GM21423 (cell line): Measurements from ENCODE around the gene KIF6.
A peak's percentile ranks its signal among the peaks of the same experiment; 100 is the strongest.

Experiments
- ATAC-seq: cut with Tn5 transposase; IDR thresholded peaks from one replicate; pipeline ENCODE4 v1.9.1; 2021; ENCODE audit warnings: mild to moderate bottlenecking, moderate library complexity; ENCODE audit not compliant: unreplicated experiment

The KIF6 gene

GRCh38 chr6:39391182-39391581 lies 334.0 kb downstream of the KIF6 start:
- ATAC-seq = no peak

GRCh38 chr6:39389484-39389767 lies 335.8 kb downstream of the KIF6 start:
- no peak for ATAC-seq

- no peak for ATAC-seq
Observed at GRCh38 chr6:39388606-39389483, 336.4 kb downstream of the KIF6 start.

GRCh38 chr6:39387785-39388184 lies 337.4 kb downstream of the KIF6 start:
- ATAC-seq = no peak

GRCh38 chr6:39386487-39386886 lies 338.7 kb downstream of the KIF6 start:
- ATAC-seq = no peak

- ATAC-seq = no peak
Observed at GRCh38 chr6:39381550-39382140, 343.6 kb downstream of the KIF6 start.

GRCh38 chr6:39380837-39381549 lies 344.2 kb downstream of the KIF6 start:
- no peak for ATAC-seq

GRCh38 chr6:39378960-39379425 lies 346.2 kb downstream of the KIF6 start:
- ATAC-seq = no peak

GRCh38 chr6:39378175-39378959 lies 346.8 kb downstream of the KIF6 start:
- no peak for ATAC-seq

GRCh38 chr6:39377539-39377950 lies 347.7 kb downstream of the KIF6 start:
- peak; percentile 58 for ATAC-seq

- no peak for ATAC-seq
Observed at GRCh38 chr6:39375405-39375804, 349.8 kb downstream of the KIF6 start.

GRCh38 chr6:39370390-39370789 lies 354.8 kb downstream of the KIF6 start:
- no peak for ATAC-seq

- ATAC-seq = no peak
Observed at GRCh38 chr6:39369987-39370386, 355.2 kb downstream of the KIF6 start.

- ATAC-seq = no peak
Observed at GRCh38 chr6:39367700-39368099, 357.5 kb downstream of the KIF6 start.

- no peak for ATAC-seq
Observed at GRCh38 chr6:39366931-39367618, 358.1 kb downstream of the KIF6 start.

- no peak for ATAC-seq
Observed at GRCh38 chr6:39365281-39366074, 359.7 kb downstream of the KIF6 start.

GRCh38 chr6:39363280-39363679 lies 361.9 kb downstream of the KIF6 start:
- no peak for ATAC-seq

- no peak for ATAC-seq
Observed at GRCh38 chr6:39362487-39362865, 362.7 kb downstream of the KIF6 start.

GRCh38 chr6:39361657-39362486 lies 363.3 kb downstream of the KIF6 start:
- ATAC-seq = peak; percentile 75
